Astrocyte (in vitro differentiated cells and primary cell): ENCODE data around the gene ITSN1. TPM values are rescaled to one million over a fixed set of nuclear protein-coding genes. Genes with fewer than 3 reads are reported as not detected.

Experiments used
- DNase-seq: peaks from one replicate; pipeline ENCODE4 v3.0.0-alpha.2; 2010; ENCODE audit warnings: low read depth
- FAIRE-seq: peaks from 2 replicates; lab custom pipeline; 2011; peaks lifted over from hg19 to GRCh38; lab: Jason Lieb, UNC
- H2AFZ ChIP-seq: 2 replicates; pipeline ENCODE4 v1.6.0; 2012; ENCODE audit warnings: low read depth, low read length, inconsistent platforms
- H3K27ac ChIP-seq: 2 replicates; pipeline ENCODE4 v1.5.1; 2011; ENCODE audit warnings: low read depth, low read length, inconsistent platforms
- H3K27me3 ChIP-seq: 2 replicates; pipeline ENCODE4 v1.6.0; 2011; ENCODE audit warnings: low read length, inconsistent platforms; ENCODE audit not compliant: insufficient read depth
- H3K36me3 ChIP-seq: 2 replicates; pipeline ENCODE4 v1.5.1; 2011; ENCODE audit warnings: low read length, inconsistent platforms; ENCODE audit not compliant: insufficient read depth
- H3K4me1 ChIP-seq: 2 replicates; pipeline ENCODE4 v1.5.1; 2011; ENCODE audit warnings: low read length, inconsistent platforms; ENCODE audit not compliant: insufficient read depth
- H3K4me2 ChIP-seq: 2 replicates; pipeline ENCODE4 v1.6.0; 2012; ENCODE audit warnings: low read length, inconsistent platforms
- H3K4me3 ChIP-seq: 2 replicates; pipeline ENCODE4 v1.5.1; 2011; ENCODE audit warnings: low read depth, mild to moderate bottlenecking, low read length, inconsistent platforms; ENCODE audit not compliant: insufficient read depth
- H3K79me2 ChIP-seq: 2 replicates; pipeline ENCODE4 v1.6.0; 2012; ENCODE audit warnings: mild to moderate bottlenecking, low read length, inconsistent platforms; ENCODE audit not compliant: insufficient read depth
- H3K9ac ChIP-seq: 2 replicates; pipeline ENCODE4 v1.6.0; 2012; ENCODE audit warnings: mild to moderate bottlenecking, low read length, inconsistent platforms
- H3K9me3 ChIP-seq: 2 replicates; pipeline ENCODE4 v1.5.1; 2012; ENCODE audit warnings: low read depth, mild to moderate bottlenecking, low read length, inconsistent platforms; ENCODE audit not compliant: insufficient read depth
- H4K20me1 ChIP-seq: 2 replicates; pipeline ENCODE4 v1.6.0; 2012; ENCODE audit warnings: low read length, inconsistent platforms; ENCODE audit not compliant: insufficient read depth
- H3K27ac Mint-ChIP-seq: one replicate; pipeline ENCODE4 v1.8.0; 2021; ENCODE audit warnings: mild to moderate bottlenecking, mixed read lengths; ENCODE audit not compliant: unreplicated experiment
- H3K27me3 Mint-ChIP-seq: one replicate; pipeline ENCODE4 v1.8.0; 2021; ENCODE audit warnings: low read depth, mixed read lengths; ENCODE audit not compliant: unreplicated experiment
- H3K36me3 Mint-ChIP-seq: one replicate; pipeline ENCODE4 v1.8.0; 2021; ENCODE audit warnings: low read depth, mixed read lengths; ENCODE audit not compliant: unreplicated experiment
- H3K4me1 Mint-ChIP-seq: one replicate; pipeline ENCODE4 v1.8.0; 2021; ENCODE audit warnings: low read depth, mixed read lengths; ENCODE audit not compliant: unreplicated experiment
- H3K4me3 Mint-ChIP-seq: one replicate; pipeline ENCODE4 v1.8.0; 2021; ENCODE audit warnings: mild to moderate bottlenecking, moderate library complexity, mixed read lengths; ENCODE audit not compliant: unreplicated experiment
- H3K9me3 Mint-ChIP-seq: one replicate; pipeline ENCODE4 v1.8.0; 2021; ENCODE audit warnings: mild to moderate bottlenecking, mixed read lengths; ENCODE audit not compliant: unreplicated experiment
- CTCF ChIP-seq: IDR thresholded peaks from 2 replicates; pipeline ENCODE4 v1.5.1; 2011; ENCODE audit warnings: low read depth, mild to moderate bottlenecking, inconsistent platforms, low read length, moderate library complexity; ENCODE audit not compliant: insufficient read depth
- EZH2 ChIP-seq: IDR thresholded peaks from 2 replicates; pipeline ENCODE4 v1.6.1; 2012; ENCODE audit warnings: mild to moderate bottlenecking, low read length, inconsistent platforms; ENCODE audit not compliant: insufficient read depth
- total RNA-seq: library from RNA; stranded (reverse); gene quantifications from 2 replicates; pipeline ENCODE4 v1.2.1, GENCODE V29; 2021

The ITSN1 gene
- total RNA-seq, 1 donor from 2014 or later = 77.3 TPM

GRCh38 chr21:33828577-33828976, 186.3 kb downstream of the ITSN1 start:
- H3K4me1 ChIP-seq = peaks cover 25% of the 10 kb centered on the region
- no peaks in the 10 kb centered on the region for H3K9me3 ChIP-seq
- peaks cover 15% of the 10 kb centered on the region for H3K4me1 Mint-ChIP-seq
- no peak overlapping the region for H2AFZ ChIP-seq
- no peak overlapping the region for H3K4me3 Mint-ChIP-seq
- no peak overlapping the region for H3K4me3 ChIP-seq
- H3K27ac Mint-ChIP-seq = no peak overlapping the region
- DNase-seq (no peak), FAIRE-seq (no peak)
- peaks cover 12% of the 10 kb centered on the region for H3K9me3 Mint-ChIP-seq
- peaks cover 52% of the 10 kb centered on the region for H3K36me3 Mint-ChIP-seq
- H3K79me2 ChIP-seq = no peaks in the 10 kb centered on the region
- no peaks in the 10 kb centered on the region for H4K20me1 ChIP-seq
- TF ChIP-seq EZH2 (no peak), CTCF (no peak)
- peaks cover 13% of the 10 kb centered on the region for H3K36me3 ChIP-seq
- no peak overlapping the region for H3K4me2 ChIP-seq
- no peak overlapping the region for H3K27ac ChIP-seq
- H3K27me3 ChIP-seq = no peaks in the 10 kb centered on the region
- no peak overlapping the region for H3K9ac ChIP-seq
- H3K27me3 Mint-ChIP-seq = no peaks in the 10 kb centered on the region

- H3K4me1 Mint-ChIP-seq = peaks cover 22% of the 10 kb centered on the region
- TF ChIP-seq CTCF (no peak), EZH2 (no peak)
- no peak for DNase-seq
- H3K9me3 ChIP-seq = no peaks in the 10 kb centered on the region
- no peak overlapping the region for H3K27ac ChIP-seq
- H3K4me1 ChIP-seq = peaks cover 23% of the 10 kb centered on the region
- no peaks in the 10 kb centered on the region for H4K20me1 ChIP-seq
- no peak overlapping the region for H3K9ac ChIP-seq
- no peak overlapping the region for H3K27ac Mint-ChIP-seq
- no peak overlapping the region for H3K4me3 ChIP-seq
- H3K27me3 Mint-ChIP-seq = no peaks in the 10 kb centered on the region
- peaks cover 14% of the 10 kb centered on the region for H3K36me3 ChIP-seq
- no peak overlapping the region for H3K4me2 ChIP-seq
- H3K4me3 Mint-ChIP-seq = no peak overlapping the region
- peaks cover 12% of the 10 kb centered on the region for H3K9me3 Mint-ChIP-seq
- H3K36me3 Mint-ChIP-seq = peaks cover 52% of the 10 kb centered on the region
- no peaks in the 10 kb centered on the region for H3K79me2 ChIP-seq
- FAIRE-seq = no peak
- H3K27me3 ChIP-seq = no peaks in the 10 kb centered on the region
- no peak overlapping the region for H2AFZ ChIP-seq
Observed at GRCh38 chr21:33829844-33830243, 187.5 kb downstream of the ITSN1 start.

GRCh38 chr21:33831962-33832659, 189.8 kb downstream of the ITSN1 start:
- Mint-ChIP-seq H3K4me1 (peaks cover 12% of the 10 kb centered on the region), H3K36me3 (peaks cover 51% of the 10 kb centered on the region), H3K27me3 (no peaks in the 10 kb centered on the region), H3K4me3 (no peak overlapping the region), H3K9me3 (peaks cover 12% of the 10 kb centered on the region), H3K27ac (no peak overlapping the region)
- H4K20me1 ChIP-seq = no peaks in the 10 kb centered on the region
- H3K27ac ChIP-seq = no peak overlapping the region
- H3K27me3 ChIP-seq = no peaks in the 10 kb centered on the region
- H3K36me3 ChIP-seq = peaks cover 16% of the 10 kb centered on the region
- TF ChIP-seq CTCF = no peak
- TF ChIP-seq EZH2 = no peak
- H3K9me3 ChIP-seq = no peaks in the 10 kb centered on the region
- H3K4me3 ChIP-seq = no peak overlapping the region
- peaks cover 8% of the 10 kb centered on the region for H3K4me1 ChIP-seq
- DNase-seq (no peak), FAIRE-seq (no peak)
- H3K4me2 ChIP-seq = no peak overlapping the region
- H2AFZ ChIP-seq = no peak overlapping the region
- H3K9ac ChIP-seq = no peak overlapping the region
- no peaks in the 10 kb centered on the region for H3K79me2 ChIP-seq
